ENCODE data around the gene EWSR1. TPM values are rescaled to one million over a fixed set of nuclear protein-coding genes. Genes with fewer than 3 reads are reported as not detected.
A peak's percentile ranks its signal among the peaks of the same experiment; 100 is the strongest.

EWSR1 gene
- total RNA-seq, 1 donor from 2014 or later: 199 TPM

- Mint-ChIP-seq H3K36me3 (ENCODE audit: low read depth, unreplicated experiment) (peaks cover 9% of the 10 kb centered on the region), H3K4me3 (ENCODE audit: unreplicated experiment) (peak overlapping the region; percentile 95), H3K4me1 (ENCODE audit: low read depth, unreplicated experiment) (peaks cover 23% of the 10 kb centered on the region), H3K27ac (ENCODE audit: unreplicated experiment) (peak overlapping the region; percentile 99), H3K9me3 (ENCODE audit: unreplicated experiment) (no peaks in the 10 kb centered on the region), H3K27me3 (ENCODE audit: low read depth, unreplicated experiment) (no peaks in the 10 kb centered on the region)
- TF ChIP-seq EZH2 (IDR thresholded peaks at IDR 0.05; ENCODE audit: insufficient read depth, low read length) (no peak), CTCF (IDR thresholded peaks at IDR 0.05; ENCODE audit: insufficient read depth, low read depth, low read length) (no peak)
- H3K79me2 ChIP-seq (ENCODE audit: insufficient read depth, low read length): peaks cover 62% of the 10 kb centered on the region
- peak overlapping the region; percentile 100 for H3K9ac ChIP-seq (ENCODE audit: low read length)
- no peaks in the 10 kb centered on the region for H3K27me3 ChIP-seq (ENCODE audit: insufficient read depth, low read length)
- peak overlapping the region; percentile 100 for H3K27ac ChIP-seq (ENCODE audit: low read depth, low read length)
- FAIRE-seq (no peak), DNase-seq (ENCODE audit: low read depth) (no peak)
- peaks cover 34% of the 10 kb centered on the region for H4K20me1 ChIP-seq (ENCODE audit: insufficient read depth, low read length)
- H3K4me1 ChIP-seq (ENCODE audit: insufficient read depth, low read length): peaks cover 37% of the 10 kb centered on the region
- no peaks in the 10 kb centered on the region for H3K9me3 ChIP-seq (ENCODE audit: insufficient read depth, low read depth, low read length)
- peak overlapping the region; percentile 98 for H3K4me3 ChIP-seq (ENCODE audit: insufficient read depth, low read depth, low read length)
- peaks cover 10% of the 10 kb centered on the region for H3K36me3 ChIP-seq (ENCODE audit: insufficient read depth, low read length)
- H2AFZ ChIP-seq (ENCODE audit: low read depth, low read length): peak overlapping the region; percentile 99
- H3K4me2 ChIP-seq (ENCODE audit: low read length): peak overlapping the region; percentile 89
These were observed 1.3 kb upstream of the EWSR1 start for GRCh38 chr22:29266564-29267461.

- H4K20me1 ChIP-seq (ENCODE audit: insufficient read depth, low read length): peaks cover 40% of the 10 kb centered on the region
- Mint-ChIP-seq H3K9me3 (ENCODE audit: unreplicated experiment) (no peaks in the 10 kb centered on the region), H3K36me3 (ENCODE audit: low read depth, unreplicated experiment) (peaks cover 8% of the 10 kb centered on the region), H3K27me3 (ENCODE audit: low read depth, unreplicated experiment) (no peaks in the 10 kb centered on the region), H3K27ac (ENCODE audit: unreplicated experiment) (peak overlapping the region; percentile 99), H3K4me1 (ENCODE audit: low read depth, unreplicated experiment) (peaks cover 30% of the 10 kb centered on the region), H3K4me3 (ENCODE audit: unreplicated experiment) (peak overlapping the region; percentile 95)
- FAIRE-seq: no peak
- DNase-seq (ENCODE audit: low read depth): no peak
- peaks cover 17% of the 10 kb centered on the region for H3K36me3 ChIP-seq (ENCODE audit: insufficient read depth, low read length)
- no peak for TF ChIP-seq EZH2 (IDR thresholded peaks at IDR 0.05; ENCODE audit: insufficient read depth, low read length)
- TF ChIP-seq CTCF (IDR thresholded peaks at IDR 0.05; ENCODE audit: insufficient read depth, low read depth, low read length): no peak
- H3K79me2 ChIP-seq (ENCODE audit: insufficient read depth, low read length): peaks cover 68% of the 10 kb centered on the region
- no peaks in the 10 kb centered on the region for H3K27me3 ChIP-seq (ENCODE audit: insufficient read depth, low read length)
- peak overlapping the region; percentile 89 for H3K4me2 ChIP-seq (ENCODE audit: low read length)
- peak overlapping the region; percentile 98 for H3K4me3 ChIP-seq (ENCODE audit: insufficient read depth, low read depth, low read length)
- peak overlapping the region; percentile 100 for H3K9ac ChIP-seq (ENCODE audit: low read length)
- peaks cover 38% of the 10 kb centered on the region for H3K4me1 ChIP-seq (ENCODE audit: insufficient read depth, low read length)
- peak overlapping the region; percentile 100 for H3K27ac ChIP-seq (ENCODE audit: low read depth, low read length)
- H2AFZ ChIP-seq (ENCODE audit: low read depth, low read length): peak overlapping the region; percentile 99
- no peaks in the 10 kb centered on the region for H3K9me3 ChIP-seq (ENCODE audit: insufficient read depth, low read depth, low read length)
These were observed 608 bp upstream of the EWSR1 start for GRCh38 chr22:29267462-29267857.

Measured in astrocyte (in vitro differentiated cells and primary cell).